Brain microvascular endothelial cell (primary cell): Measurements from ENCODE around the gene ARRB1.
A peak's percentile ranks its signal among the peaks of the same experiment; 100 is the strongest.

Source experiments
- DNase-seq: peaks from one replicate; pipeline ENCODE4 v3.0.0-alpha.2; 2020
- H3K27ac ChIP-seq: fragments of 250-450 bp; sonication (Bioruptor Pico); 2 replicates; pipeline ENCODE4 v1.5.1; 2020; ENCODE audit warnings: mild to moderate bottlenecking, moderate library complexity
- H3K27me3 ChIP-seq: fragments of 250-450 bp; sonication (Bioruptor Pico); replicated peaks from 2 replicates; pipeline ENCODE4 v1.5.1; 2020; ENCODE audit warnings: mild to moderate bottlenecking
- H3K36me3 ChIP-seq: fragments of 250-450 bp; sonication (Bioruptor Pico); replicated peaks from 2 replicates; pipeline ENCODE4 v1.5.1; 2020; ENCODE audit warnings: mild to moderate bottlenecking
- H3K4me3 ChIP-seq: 2 replicates; pipeline ENCODE4 v1.5.1; 2011; ENCODE audit warnings: low read depth, mild to moderate bottlenecking, control low read depth, low read length, moderate library complexity
- CTCF ChIP-seq: IDR thresholded peaks from 2 replicates; pipeline ENCODE4 v1.5.1; 2011; ENCODE audit warnings: low read depth, mild to moderate bottlenecking, moderate library complexity, low read length, control low read depth, inconsistent platforms; ENCODE audit errors: missing control alignments
- in situ Hi-C: cut with HindIII; loops from 2 replicates; pipeline ENCODE4 v1.10.0; 2017; ENCODE audit warnings: low sequenced_read_pairs, low pct_ligation_motif_present

ARRB1 gene

GRCh38 chr11:75317446-75318122 is 33.9 kb downstream of the ARRB1 start:
- Histone ChIP-seq H3K4me3 (no peak overlapping the region), H3K27me3 (no peaks in the 10 kb centered on the region), H3K36me3 (no peaks in the 10 kb centered on the region), H3K27ac (no peak overlapping the region)
- in situ Hi-C loops, result no loop called here
- no peak for DNase-seq
- no peak for TF ChIP-seq CTCF

GRCh38 chr11:75315439-75315805 is 36.0 kb downstream of the ARRB1 start:
- H3K27ac ChIP-seq, result no peak overlapping the region
- TF ChIP-seq CTCF, result no peak
- H3K36me3 ChIP-seq, result no peaks in the 10 kb centered on the region
- H3K4me3 ChIP-seq, result no peak overlapping the region
- H3K27me3 ChIP-seq, result no peaks in the 10 kb centered on the region
- in situ Hi-C loops, result no loop called here
- no peak for DNase-seq

GRCh38 chr11:75314771-75315438 is 36.6 kb downstream of the ARRB1 start:
- Histone ChIP-seq H3K27ac (no peak overlapping the region), H3K27me3 (no peaks in the 10 kb centered on the region), H3K36me3 (no peaks in the 10 kb centered on the region), H3K4me3 (no peak overlapping the region)
- in situ Hi-C loops, result no loop called here
- DNase-seq, result no peak
- no peak for TF ChIP-seq CTCF

GRCh38 chr11:75313513-75314272 is 37.8 kb downstream of the ARRB1 start:
- no peak overlapping the region for H3K4me3 ChIP-seq
- DNase-seq, result peak; percentile 76
- no peaks in the 10 kb centered on the region for H3K36me3 ChIP-seq
- peak overlapping the region; percentile 79 for H3K27ac ChIP-seq
- no peak for TF ChIP-seq CTCF
- in situ Hi-C loops, result no loop called here
- H3K27me3 ChIP-seq, result no peaks in the 10 kb centered on the region

- Histone ChIP-seq H3K27me3 (no peaks in the 10 kb centered on the region), H3K36me3 (no peaks in the 10 kb centered on the region), H3K27ac (peak overlapping the region; percentile 58), H3K4me3 (no peak overlapping the region)
- TF ChIP-seq CTCF, result no peak
- DNase-seq, result no peak
- in situ Hi-C loops, result no loop called here
These were observed 39.1 kb downstream of the ARRB1 start for GRCh38 chr11:75312346-75312745.
